ENCODE data around the gene RFC2.

RFC2 gene

DNA sequence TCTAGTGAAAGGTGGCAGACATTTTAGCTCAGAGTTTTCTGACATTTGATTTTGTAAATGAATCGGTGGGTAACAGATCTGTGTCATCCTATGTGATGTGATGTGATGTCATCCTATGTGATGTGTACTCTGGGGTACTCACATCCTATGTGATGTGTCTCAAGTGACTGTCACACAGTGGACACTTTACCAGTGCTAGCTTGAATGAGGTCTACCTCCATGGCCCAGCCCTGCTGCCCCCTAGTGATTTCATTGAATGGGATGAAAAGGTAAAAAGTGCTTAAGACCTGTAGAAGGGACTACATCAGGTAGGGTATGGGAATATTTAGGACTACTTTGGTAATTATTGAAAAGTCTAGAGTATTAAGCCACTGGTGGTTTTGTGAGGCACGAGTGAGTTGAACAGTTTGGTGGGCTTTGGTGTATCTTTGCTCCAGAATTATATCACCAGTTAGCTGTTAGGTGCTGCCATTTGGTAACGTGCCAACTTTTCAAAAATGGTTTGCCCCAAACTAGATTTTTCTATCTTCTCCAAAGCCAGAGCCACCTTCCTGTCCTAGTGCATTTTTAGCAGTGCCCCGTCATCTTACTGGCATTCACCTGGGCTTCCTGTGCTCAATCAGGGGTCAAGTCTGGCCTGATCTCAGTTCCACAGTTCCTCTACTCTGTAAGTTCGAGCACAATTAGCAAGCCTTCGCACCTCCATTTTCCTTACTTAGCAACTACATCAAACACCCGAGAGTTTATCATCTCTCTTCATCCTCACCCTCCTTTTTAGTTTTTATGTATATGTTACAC lies 70.3 kb downstream of the RFC2 start:
- in situ Hi-C loops (cut with HindIII; ENCODE audit: low pct_unique_long_range_greater_than_20kb, low sequenced_read_pairs) = no loop called here
- DNase-seq (ENCODE audit: low read depth in 1 of 2, low spot score in 1 of 2) = peak in 1 of 2 experiments; percentile 47
- TF ChIP-seq JUND (IDR thresholded peaks at IDR 0.05; ENCODE audit: low read depth) = no peak

- DNase-seq (ENCODE audit: low read depth in 1 of 2, low spot score in 1 of 2) = peak; percentile 57 to 59
- TF ChIP-seq JUND (IDR thresholded peaks at IDR 0.05; ENCODE audit: low read depth) = no peak
- in situ Hi-C loops (cut with HindIII; ENCODE audit: low pct_unique_long_range_greater_than_20kb, low sequenced_read_pairs) = no loop called here
Measured at GRCh38 chr7:74183142-74183541, 71.1 kb downstream of the RFC2 start.

DNA sequence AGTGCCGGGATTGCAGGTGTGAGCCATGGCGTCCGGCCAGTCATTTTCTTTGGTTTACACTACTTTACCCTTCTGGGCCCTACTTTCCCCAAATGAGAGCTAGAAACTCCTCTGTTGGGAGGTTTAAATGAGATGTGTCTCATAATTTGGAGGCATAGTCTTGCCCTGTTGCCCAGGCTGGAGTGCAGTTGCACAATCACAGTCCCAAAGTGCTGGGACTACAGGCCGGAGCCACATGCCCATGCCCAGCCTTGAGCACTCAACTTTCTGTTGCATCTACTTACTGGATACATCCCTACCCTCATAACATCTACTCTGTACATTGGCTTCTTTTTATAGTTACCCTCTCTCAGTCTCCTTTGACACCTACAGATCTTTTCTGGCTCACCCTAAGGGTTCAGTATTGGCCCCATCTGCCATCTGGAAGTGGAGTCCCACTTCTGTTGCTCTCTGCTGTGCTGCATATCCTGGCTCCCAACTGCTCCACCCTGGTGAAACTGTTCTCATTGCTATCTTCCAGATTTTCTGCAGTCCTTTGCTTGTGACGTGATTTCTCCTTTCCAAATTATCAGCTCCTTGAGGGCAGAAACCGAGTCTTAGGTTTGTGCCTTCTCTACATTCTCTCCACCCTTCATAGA lies 71.6 kb downstream of the RFC2 start:
- no peak for DNase-seq (ENCODE audit: low read depth in 1 of 2, low spot score in 1 of 2)
- no peak for TF ChIP-seq JUND (IDR thresholded peaks at IDR 0.05; ENCODE audit: low read depth)
- in situ Hi-C loops (cut with HindIII; ENCODE audit: low pct_unique_long_range_greater_than_20kb, low sequenced_read_pairs) = no loop called here

DNA sequence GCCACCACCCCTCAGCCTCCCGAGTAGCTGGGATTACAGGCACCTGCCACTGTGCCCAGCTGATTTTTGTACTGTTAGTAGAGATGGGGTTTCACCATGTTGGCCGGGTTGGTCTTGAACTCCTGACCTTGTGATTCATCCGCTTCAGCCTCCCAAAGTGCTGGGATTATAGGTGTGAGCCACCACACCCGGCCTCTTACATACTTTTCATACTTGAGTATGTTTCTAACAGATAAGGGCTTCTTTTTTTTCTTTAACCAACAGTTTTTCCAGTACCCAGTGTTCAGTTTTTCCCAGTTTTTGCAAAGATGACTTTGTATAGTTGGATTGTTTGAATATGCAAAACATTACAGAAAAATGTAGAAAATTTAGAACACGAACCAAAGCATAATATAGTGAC lies 72.4 kb downstream of the RFC2 start:
- no peak for TF ChIP-seq JUND (IDR thresholded peaks at IDR 0.05; ENCODE audit: low read depth)
- in situ Hi-C loops (cut with HindIII; ENCODE audit: low pct_unique_long_range_greater_than_20kb, low sequenced_read_pairs) = no loop called here
- no peak for DNase-seq (ENCODE audit: low read depth in 1 of 2, low spot score in 1 of 2)

All from T47D (cell line).